ENCODE data around the gene GUK1.

Gene GUK1

DNA sequence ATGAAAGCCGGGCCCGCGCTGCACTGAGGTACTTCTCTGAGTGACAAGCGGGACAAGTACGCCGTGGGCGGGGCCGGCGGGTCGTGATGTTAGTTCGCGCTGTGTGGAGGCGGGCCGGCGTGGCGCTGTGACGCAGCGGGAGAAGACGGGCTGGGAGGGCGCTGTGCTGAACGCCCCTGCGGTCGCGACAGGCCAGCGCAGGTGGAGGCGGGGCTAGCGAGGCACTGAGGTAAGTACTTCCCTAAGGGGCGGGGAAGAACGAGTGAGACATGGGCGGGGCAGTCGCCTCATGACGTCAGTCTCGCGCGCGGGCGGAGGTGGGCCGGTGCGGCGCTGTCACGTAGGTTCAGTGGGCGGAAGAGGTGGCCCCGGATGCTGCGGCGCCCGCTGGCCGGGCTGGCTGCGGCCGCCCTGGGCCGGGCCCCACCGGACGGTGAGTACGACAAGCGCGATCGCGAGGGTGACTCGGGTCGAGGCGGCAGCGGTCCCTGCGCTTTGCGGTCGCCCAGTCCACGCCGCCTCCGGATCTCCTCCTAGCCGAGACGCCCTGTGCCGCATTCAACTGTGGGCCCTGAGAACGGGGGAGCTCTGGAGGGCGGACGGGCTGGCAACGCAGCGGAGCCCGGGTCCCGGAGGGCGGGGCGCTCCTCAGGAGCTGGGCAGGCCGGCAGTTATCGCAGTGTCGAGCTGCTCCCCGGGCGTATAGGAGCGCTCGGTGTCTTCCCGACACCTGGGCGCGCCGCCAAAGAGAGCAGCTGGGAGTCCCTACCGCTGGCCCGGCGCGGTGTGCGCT lies at the start of gene GUK1:
Gene GUK1 (plus strand): TSS at position 349 of the 793 bp plus-strand sequence. CDS start 24 bp downstream, at position 373.
- peak; percentile 100 for DNase-seq

- DNase-seq = no peak
Observed at GRCh38 chr1:228090613-228091081, 49.4 kb upstream of the GUK1 start.

DNA sequence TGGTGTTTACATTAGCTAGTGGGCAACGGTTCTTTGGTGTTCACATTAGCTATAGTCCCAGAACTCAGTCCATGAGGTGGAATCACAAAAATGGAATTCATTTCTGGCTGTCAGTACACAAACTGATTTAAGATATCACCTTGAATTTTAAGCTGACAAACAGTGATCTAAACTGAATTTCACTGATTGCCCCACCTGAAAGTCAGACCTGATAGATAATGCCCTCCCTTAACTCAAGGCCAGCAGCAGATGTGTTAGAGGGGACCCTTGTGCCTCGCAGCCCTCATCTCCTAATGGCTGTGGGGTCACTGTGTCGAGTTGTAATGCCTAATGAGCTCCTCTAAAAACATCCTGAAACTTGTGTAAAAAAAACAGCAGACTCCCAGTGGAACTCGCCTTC lies 49.0 kb upstream of the GUK1 start:
- no peak for DNase-seq

GRCh38 chr1:228092342-228093049 lies 47.6 kb upstream of the GUK1 start:
- DNase-seq = no peak

DNA sequence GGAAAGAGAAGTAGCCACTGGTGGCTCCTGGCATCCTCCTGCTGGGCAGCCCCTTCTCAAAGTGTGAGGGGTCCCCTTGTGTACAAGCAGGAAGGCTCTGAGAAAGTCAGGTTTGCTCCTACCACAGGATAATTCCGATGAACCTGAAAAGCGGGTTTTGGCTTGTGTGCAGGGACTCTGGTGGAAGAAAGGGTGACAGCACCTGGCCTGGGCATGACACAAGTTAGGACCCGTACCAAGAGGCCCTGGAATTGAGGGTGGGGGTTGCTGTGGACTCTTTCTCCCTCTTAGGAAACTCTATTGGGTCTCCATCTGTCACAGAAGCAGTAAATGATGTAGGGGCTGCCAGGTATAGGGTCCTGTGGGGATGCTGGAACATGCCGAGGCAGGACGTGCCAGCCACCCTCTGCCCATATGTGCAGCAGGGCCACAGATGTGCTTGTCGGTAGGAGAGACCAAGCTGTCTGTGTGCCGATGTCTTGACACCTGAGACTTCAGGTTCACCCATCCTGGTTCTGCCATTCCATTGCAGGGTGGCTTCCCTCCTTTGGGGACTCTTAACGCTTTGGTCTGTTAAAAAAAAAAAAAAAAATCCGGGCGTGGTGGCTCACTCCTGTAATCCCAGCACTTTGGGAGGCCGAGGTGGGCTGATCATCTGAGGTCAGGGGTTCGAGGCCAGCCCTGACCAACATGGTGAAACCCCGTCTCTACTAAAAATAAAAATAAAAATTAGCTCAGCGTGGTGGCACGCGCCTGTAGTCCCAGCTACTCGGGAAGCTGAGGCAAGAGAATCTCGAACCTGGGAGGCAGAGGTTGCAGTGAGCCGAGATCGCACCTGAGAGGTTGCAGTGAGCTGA lies 46.8 kb upstream of the GUK1 start:
- DNase-seq = no peak

GRCh38 chr1:228094432-228095016 lies 45.6 kb upstream of the GUK1 start:
- no peak for DNase-seq

DNA sequence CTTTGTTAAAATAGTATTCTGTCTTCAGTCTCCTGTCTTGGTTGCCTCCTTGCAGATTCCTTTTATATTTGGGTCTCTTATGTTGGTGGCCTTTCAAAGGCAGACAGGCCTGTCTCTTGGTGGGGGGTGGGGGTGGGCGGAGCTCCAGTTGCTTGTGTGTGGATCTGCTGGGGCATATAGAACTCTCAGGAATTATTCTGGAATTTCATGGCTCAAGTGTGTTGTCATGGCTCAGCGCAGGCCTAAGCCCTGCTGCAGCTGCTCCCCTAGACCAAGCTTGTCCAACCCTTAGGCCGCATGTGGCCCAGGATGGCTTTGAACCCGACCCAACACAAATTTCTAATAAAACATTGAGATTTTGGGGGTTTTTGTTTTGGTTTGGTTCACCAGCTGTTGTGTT lies 44.9 kb upstream of the GUK1 start:
- no peak for DNase-seq

GRCh38 chr1:228095938-228096337 lies 44.1 kb upstream of the GUK1 start:
- DNase-seq = no peak

DNA sequence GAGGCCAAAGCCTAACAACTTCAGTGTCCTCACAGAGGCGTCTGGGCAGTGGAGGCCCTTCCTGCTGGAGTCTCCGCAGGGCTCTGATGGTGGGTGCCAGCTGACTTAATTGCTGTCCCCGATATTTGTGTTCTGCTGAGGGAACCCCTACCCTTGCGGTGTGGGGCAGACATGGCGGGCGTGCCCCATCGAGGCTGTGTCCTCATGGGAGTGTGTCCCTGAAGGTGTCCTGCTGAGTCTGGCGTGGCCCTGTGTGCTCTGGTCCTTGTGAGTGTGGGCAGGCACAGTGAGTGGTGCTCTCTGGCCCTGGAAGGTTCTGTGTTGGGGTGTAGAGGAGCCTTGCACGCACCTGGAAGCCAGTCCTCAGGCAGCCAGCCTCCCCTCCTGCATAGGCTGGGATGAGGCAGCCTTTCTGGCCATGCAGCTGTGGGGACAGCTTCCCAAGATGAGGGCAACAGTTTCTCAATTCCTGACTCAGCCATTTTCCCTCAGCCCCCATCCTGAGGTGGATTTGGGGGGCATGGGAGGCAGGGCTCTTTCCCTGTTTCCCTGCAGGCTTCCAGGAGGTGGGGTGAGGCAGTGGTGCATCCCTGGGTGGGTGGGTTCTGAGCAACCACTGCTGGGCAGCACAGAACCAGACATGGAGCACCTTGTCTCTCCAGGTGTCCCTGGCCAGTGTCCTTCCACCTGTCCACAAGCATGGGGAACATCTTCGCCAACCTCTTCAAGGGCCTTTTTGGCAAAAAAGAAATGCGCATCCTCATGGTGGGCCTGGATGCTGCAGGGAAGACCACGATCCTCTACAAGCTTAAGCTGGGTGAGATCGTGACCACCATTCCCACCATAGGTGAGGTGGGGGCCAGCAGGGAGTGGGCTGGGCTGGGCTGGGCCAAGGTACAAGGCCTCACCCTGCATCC lies 43.4 kb upstream of the GUK1 start:
- no peak for DNase-seq

DNA sequence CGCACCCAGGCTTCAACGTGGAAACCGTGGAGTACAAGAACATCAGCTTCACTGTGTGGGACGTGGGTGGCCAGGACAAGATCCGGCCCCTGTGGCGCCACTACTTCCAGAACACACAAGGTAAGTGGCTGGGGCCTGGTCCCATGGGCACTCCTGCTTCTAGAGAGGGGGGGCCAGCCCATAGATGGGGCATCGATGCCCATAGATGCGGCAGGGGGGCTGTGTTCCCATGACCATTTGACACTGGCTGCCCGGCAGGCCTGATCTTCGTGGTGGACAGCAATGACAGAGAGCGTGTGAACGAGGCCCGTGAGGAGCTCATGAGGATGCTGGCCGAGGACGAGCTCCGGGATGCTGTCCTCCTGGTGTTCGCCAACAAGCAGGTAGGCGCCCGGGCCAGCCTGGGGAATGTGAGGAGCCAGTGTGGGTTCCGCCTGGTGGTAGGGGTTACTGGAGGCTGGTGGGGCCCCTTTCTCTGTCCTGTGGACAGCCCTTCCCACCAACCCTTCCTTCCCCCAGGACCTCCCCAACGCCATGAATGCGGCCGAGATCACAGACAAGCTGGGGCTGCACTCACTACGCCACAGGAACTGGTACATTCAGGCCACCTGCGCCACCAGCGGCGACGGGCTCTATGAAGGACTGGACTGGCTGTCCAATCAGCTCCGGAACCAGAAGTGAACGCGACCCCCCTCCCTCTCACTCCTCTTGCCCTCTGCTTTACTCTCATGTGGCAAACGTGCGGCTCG lies 42.6 kb upstream of the GUK1 start:
- no peak for DNase-seq

- DNase-seq = no peak
Observed at GRCh38 chr1:228098323-228098931, 41.7 kb upstream of the GUK1 start.

GRCh38 chr1:228099331-228099732 lies 40.7 kb upstream of the GUK1 start:
- no peak for DNase-seq

DNA sequence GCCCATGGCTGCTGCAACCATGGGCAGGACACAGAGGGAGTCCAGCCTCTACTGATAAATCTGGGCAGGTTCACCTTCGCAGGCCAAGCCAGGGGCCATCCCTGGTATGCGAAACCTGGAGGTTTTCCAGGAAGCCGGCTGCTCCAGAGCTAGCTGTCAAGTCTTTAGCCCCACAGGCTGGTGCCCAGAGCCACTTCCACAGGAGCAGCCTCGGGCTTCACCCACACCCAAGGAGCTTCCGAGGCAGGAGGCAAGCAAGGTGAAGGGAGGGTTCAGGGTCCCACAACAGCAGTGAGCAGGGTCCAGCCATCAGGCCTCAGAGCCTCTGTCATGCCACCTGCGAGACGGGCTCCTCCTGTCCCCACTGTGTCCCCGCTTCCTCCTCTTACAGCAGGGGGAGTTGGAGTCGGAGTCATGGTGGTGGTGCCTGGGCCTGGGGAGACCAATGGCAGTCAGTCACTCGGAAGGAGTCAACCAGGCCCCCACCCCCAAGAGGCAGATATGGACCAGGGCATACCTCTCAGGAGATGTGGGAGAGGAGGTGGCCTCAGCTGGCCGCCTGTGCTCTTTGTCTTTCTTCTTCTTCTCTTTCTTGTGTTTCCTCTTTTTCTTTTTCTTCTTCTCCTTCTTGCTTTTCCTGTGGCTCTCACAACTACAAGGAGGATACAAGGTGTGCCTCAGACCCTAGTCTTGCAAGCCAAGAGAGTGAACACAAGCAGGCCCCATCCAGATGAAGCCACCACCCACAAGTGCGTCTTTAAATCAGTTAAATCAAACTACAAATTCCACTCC lies 39.1 kb upstream of the GUK1 start:
- no peak for DNase-seq

DNA sequence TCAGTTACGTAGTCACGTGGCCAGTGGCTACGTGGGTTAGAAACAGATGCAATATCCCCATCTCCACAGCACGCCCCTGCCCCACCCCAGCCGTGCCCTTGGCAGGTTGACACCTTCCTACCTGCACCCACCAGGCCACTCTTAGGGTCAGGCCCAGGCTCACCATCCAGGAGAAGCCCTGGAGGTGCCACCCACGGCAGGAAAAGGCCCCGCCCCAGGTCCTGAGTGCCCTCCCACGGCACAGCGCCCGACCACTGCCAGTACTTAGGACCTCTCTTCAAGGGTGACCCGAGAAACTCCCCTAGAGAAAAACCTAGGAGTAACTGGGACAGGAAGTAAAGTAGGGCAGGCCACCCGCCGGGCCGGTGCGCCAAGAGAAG lies 38.5 kb upstream of the GUK1 start:
- no peak for DNase-seq

GRCh38 chr1:228101994-228102790 lies 37.9 kb upstream of the GUK1 start:
- peak; percentile 70 for DNase-seq

GRCh38 chr1:228102791-228103620 lies 37.1 kb upstream of the GUK1 start, which contains the start of gene C1orf35:
TSS of gene C1orf35 (minus strand) at chr1:228103325. CDS start at chr1:228103227, 98 bp downstream.
- DNase-seq = peak; percentile 97

GRCh38 chr1:228104526-228105269 lies 35.4 kb upstream of the GUK1 start:
- no peak for DNase-seq

Measured in activated CD4-positive, alpha-beta T cell treated with anti-CD3 and anti-CD28 coated beads for 48 hours (primary cell).